Pons (tissue), 1 donor: ENCODE data around the gene PODXL.

Source experiments
- DNase-seq: peaks from one replicate; pipeline ENCODE4 v3.0.0-alpha.2; 2016; ENCODE audit warnings: low spot score

The PODXL gene

DNA sequence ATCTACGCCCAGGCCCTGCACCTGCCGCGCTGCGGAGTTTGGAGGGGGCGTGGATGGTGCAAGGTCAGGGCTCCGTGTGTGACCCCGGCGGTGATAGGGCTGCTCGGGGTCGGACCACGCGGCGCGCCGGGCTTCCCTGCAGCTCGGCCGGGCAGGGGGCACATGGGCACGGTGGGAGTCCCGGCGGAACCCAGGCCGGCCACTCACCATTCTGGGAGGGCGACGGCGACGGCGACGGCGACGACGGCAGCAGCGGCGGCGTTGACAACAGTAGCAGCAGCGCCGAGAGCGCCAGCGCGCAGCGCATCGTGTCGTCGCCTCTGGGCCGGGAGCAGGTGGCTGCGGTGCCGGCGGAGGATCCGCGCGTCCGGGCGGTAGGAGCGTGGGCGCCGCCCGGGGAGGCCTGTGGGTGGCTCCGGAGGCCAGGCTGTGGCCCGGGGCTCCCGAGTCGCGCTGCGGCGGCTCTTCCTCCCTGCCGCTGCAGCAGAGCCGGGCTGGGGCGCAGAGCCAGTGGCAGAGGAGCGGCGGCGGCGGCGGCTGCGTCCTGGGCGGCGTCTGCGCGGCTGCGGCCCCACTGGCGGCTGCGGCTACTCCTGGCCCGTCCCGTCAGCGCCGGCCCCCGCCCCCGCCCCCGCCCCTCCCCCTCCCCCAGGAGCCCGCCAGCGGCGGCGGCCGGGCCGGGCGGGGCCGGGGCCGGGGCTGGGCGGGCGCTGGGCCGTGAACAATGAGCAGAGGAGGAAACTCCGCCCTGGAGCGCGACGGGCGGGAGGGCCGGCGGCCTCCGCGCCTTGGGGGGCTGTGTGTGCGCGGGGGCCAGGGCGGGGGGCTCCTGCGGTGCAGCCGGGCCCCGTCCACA lies at the start of gene PODXL:
PODXL (minus strand) TSS at position 576 of the 856 bp plus-strand sequence; CDS start at position 307, 269 bp downstream.
- DNase-seq, result no peak

- no peak for DNase-seq
These were observed 49.0 kb upstream of the PODXL start for GRCh38 chr7:131605280-131605878.

DNA sequence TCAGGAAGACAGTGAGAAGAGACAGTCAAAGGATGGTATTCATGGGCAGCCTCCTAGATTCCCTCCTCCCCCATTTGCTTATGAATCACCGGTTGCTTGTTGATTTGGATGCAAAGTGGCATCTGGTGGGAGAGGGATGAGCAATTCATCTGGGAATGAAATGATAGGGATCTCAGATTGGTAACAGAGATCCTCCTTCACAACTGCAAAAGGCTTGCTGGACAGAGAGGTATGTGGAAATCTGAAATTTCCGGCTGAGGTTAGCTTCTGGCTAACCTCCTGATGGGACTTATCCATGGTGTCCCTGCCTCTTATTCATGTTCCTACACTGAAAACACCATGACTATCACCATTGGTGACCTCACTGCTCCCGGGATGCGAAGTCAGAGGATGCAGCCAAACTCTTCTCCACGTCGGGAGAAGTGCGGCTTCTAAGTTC lies 48.4 kb upstream of the PODXL start:
- no peak for DNase-seq

- no peak for DNase-seq
These were observed 47.5 kb upstream of the PODXL start for GRCh38 chr7:131603932-131604331.

DNA sequence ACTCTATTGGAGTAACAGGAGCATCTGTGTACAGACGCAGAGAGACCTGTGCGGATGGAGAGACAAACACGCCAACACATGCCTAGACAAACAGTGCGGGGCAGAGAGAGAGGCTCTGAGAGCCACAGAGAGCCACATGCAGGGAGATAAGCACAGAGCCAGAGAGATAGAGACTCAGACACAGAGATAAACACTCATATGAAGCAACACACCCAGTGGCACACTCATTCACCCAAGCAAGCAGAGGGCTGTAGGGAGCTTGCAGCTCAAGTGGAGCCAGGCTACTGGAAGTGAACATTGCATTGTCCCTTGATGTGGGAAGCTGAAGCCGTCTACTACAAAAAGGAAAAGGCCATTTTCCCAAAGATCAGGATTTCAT lies 46.6 kb upstream of the PODXL start:
- DNase-seq, result no peak

DNA sequence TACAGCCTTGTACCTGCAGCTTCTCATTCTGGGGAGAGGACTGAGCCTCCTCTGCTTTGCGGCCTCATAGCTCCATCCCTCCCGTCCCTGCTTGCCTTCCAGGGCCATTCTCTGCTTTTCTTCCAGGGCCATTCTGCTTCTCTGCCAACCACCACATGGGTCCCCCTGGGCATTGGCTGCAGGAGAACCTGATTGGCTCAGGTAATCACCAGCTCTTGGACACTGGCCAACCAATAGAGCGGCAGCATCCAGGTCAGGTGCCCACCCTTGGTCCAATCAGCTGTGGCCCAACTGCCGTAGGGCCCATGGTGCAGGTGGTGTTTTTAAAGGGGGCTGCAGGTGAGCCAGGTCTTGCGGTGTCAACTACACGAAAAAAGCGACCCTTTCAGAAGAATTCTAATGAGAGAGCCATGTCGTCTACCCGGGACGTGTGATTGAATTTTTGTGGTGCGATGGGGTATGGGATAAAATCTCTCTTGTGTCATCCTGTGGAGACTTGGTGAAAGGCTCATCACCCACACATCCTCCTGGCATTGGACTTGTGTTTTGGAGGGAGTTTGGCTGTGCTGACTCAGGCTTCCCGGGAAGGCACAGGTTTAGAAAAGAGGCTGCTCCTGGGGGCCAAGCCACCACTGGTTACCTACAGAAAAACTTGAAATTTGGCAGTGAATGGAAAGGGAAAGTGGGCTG lies 46.0 kb upstream of the PODXL start:
- no peak for DNase-seq

GRCh38 chr7:131600085-131600881 lies 43.9 kb upstream of the PODXL start:
- DNase-seq, result no peak

DNA sequence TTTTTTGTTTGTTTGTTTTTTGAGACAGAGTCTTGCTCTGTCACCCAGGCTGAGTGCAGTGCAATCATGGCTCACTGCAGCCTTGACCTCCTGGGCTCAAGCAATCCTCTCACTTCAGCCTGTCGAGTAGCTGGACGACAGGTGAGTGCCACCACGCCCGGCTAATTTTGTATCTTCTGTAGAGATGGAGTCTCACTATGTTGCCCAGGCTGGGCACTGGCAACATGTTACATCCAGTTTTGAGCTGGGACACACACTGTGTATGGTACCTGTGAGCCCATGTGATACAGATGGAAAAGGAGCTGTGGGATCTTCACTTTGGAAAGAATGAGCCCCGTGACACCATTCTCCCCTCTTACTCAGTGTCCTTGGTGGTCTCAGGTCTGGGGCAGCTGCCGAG lies 40.4 kb upstream of the PODXL start:
- no peak for DNase-seq

DNA sequence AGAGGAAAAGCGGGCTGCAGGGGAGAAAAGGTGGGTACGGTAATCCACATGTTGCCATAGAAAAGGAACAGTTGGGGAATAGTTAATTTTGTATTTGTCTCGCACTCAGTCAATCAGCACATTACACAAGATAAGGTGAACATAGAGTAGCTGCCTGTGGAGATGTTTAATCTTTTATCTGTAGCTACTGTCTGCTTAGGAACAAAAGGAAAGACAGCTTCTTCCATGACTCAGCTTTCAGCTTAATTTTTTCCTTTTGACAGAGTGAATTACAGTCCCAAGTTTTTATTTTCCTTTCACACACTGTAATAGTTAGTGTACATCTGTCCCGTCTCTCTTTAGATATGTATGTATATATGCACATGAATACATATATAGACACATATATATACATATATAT lies 39.3 kb upstream of the PODXL start:
- no peak for DNase-seq

DNA sequence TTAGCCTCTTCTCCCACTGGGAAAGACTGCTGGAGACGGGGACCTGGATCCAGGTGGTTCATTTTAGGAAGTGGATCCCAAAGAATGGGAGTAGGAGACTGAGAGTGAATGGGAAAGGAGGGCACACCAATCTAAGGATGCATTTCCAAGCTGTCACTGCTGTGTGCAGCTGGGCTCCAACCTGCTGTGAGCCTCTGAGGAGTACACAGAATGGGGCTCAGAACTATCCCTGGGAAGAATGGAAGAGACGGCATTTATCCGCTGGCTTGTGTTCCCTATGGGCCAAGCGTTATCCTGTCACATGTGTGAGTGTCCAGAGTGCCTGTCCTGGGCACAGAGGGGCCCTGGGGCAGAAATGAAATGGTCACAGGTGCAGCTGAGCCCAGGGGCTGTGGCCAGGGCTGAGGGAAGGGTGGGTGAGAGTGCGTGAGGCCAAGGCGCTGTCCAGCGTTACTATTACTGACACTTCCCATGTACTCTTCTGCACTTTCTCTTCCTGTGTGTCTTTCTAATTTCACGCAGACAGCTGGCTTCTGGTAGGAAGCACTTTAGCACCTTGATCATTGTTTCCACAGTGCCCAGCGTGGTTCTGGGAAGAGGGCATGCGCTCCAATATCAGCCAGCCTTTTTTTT lies 35.4 kb upstream of the PODXL start:
- DNase-seq, result no peak

DNA sequence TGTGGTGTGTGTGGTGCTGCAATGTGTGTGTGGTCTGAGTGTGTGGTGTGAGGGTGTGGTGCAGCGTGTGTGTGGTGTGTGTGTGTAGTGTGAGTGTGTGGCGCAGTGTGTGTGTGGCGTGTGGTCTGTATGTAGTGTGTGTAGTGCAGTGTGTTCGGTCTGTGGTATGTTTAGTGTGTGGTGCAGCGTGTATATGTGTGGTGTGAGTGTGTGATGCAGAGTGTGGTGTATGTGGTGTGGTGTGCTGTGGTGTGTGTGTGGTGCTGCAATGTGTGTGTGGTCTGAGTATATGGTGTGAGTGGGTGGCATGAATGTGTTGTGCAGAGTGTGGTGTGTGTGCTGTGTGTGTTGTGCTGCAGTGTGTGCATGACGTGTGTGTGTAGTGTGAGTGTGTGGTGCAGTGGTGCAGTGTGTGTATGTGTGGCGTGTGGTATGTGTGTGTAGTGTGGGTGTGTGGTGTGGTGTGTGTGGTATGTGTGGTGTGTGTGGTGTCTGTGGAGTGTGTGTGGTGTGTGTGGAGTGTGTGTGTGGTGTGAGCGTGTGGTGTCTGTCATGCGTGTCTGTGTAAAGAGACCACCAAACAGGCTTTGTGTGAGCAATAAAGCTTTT lies 31.0 kb upstream of the PODXL start:
- no peak for DNase-seq

DNA sequence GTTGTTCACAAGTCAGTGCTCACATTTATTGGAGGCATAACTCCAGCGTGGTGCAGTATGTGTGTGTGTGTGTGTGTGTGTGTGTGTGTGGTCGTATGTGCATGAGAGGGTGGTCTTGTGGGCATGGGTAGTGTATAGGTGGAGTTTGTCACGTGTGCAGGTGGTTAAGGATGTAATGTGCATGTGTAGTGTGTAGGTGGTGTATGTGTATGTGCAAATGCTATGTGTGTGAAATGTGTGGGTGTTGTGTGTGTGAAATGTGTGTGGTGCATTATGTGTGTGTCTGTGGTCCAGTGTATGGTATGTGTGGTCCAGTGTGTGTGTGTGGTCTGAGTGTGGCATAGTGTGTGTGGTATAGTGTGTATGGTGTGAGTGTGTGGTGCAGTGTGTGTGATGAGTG lies 30.3 kb upstream of the PODXL start:
- no peak for DNase-seq

- no peak for DNase-seq
These were observed 29.8 kb upstream of the PODXL start for GRCh38 chr7:131586259-131586658.

GRCh38 chr7:131583430-131583829 lies 27.0 kb upstream of the PODXL start:
- DNase-seq, result no peak

GRCh38 chr7:131581241-131582051 lies 25.0 kb upstream of the PODXL start:
- DNase-seq, result no peak

GRCh38 chr7:131578602-131579001 lies 22.2 kb upstream of the PODXL start:
- no peak for DNase-seq

GRCh38 chr7:131574741-131575140 lies 18.3 kb upstream of the PODXL start:
- DNase-seq, result no peak

GRCh38 chr7:131570401-131570800 lies 14.0 kb upstream of the PODXL start:
- DNase-seq, result no peak

- no peak for DNase-seq
These were observed 12.5 kb upstream of the PODXL start for GRCh38 chr7:131568970-131569369.

- no peak for DNase-seq
These were observed 12.1 kb upstream of the PODXL start for GRCh38 chr7:131568510-131568909.
